ENCODE measurements around the gene MAD2L1BP.
A peak's percentile ranks its signal among the peaks of the same experiment; 100 is the strongest.

MAD2L1BP gene

DNA sequence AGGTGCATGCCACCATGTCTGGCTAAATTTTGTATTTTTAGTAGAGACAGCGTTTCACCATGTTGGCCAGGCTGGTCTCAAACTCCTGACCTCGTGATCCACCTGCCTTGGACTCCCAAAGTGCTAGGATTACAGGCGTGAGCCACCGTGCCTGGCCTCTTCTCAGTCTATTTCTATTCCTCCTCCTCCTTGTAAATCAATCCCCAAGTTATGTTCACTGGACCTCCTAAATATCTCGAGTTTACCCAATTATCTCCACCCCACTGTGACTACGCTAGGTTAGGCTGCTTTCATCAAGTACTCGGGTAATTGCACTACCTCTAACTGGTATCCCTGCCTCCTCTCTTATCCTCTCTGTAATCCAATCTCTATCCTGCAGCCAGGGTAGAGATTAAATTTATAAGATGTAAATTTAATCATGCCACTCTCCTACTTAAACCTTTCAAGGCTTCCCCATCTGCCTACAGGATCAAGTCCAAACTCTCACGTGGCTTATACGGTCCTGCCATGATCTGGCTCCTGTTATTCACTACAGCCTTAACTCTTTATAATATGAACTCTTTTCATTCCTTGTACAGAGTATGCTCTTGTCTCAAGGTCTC, 837 bp upstream of the MAD2L1BP start:
- DNase-seq (ENCODE audit: low spot score): no peak
- no peak for TF ChIP-seq CTCF (IDR thresholded peaks at IDR 0.05)
- H3K27ac ChIP-seq: peak overlapping the region in 1 of 2 donors; percentile 55
- no peak overlapping the region for H3K4me3 ChIP-seq

DNA sequence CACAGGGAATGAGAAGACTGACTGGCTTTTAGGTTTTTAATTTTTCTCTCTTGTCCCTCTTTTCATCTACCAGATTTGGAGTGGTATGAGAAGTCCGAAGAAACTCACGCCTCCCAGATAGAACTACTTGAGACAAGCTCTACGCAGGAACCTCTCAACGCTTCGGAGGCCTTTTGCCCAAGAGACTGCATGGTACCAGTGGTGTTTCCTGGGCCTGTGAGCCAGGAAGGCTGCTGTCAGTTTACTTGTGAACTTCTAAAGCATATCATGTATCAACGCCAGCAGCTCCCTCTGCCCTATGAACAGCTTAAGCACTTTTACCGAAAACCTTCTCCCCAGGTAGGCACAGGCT, 644 bp downstream of the MAD2L1BP start:
- peak overlapping the region; percentile 55 to 93 for H3K27ac ChIP-seq
- no peak for TF ChIP-seq CTCF (IDR thresholded peaks at IDR 0.05)
- H3K4me3 ChIP-seq: peak overlapping the region; percentile 96
- DNase-seq (ENCODE audit: low spot score): no peak

DNA sequence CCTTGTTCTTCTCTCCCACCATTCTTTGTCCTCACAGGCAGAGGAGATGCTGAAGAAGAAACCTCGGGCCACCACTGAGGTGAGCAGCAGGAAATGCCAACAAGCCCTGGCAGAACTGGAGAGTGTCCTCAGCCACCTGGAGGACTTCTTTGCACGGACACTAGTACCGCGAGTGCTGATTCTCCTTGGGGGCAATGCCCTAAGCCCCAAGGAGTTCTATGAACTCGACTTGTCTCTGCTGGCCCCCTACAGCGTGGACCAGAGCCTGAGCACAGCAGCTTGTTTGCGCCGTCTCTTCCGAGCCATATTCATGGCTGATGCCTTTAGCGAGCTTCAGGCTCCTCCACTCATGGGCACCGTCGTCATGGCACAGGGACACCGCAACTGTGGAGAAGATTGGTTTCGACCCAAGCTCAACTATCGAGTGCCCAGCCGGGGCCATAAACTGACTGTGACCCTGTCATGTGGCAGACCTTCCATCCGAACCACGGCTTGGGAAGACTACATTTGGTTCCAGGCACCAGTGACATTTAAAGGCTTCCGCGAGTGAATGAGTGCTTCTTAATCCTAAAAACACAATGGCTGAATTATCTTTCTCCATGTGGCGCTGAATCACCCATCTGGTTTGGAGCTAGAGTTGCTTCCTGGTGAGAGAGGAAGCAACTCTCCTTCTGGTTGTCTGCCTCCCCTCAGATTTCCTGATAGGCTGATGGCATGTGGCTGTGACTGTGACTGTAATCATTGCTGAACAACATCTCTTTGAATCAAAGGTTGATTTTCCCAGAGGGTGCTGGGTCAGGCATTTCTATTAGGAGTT, 4.6 kb downstream of the MAD2L1BP start:
- Histone ChIP-seq H3K4me3 (no peak overlapping the region), H3K27ac (no peak overlapping the region)
- TF ChIP-seq CTCF (IDR thresholded peaks at IDR 0.05): no peak
- no peak for DNase-seq (ENCODE audit: low spot score)

DNA sequence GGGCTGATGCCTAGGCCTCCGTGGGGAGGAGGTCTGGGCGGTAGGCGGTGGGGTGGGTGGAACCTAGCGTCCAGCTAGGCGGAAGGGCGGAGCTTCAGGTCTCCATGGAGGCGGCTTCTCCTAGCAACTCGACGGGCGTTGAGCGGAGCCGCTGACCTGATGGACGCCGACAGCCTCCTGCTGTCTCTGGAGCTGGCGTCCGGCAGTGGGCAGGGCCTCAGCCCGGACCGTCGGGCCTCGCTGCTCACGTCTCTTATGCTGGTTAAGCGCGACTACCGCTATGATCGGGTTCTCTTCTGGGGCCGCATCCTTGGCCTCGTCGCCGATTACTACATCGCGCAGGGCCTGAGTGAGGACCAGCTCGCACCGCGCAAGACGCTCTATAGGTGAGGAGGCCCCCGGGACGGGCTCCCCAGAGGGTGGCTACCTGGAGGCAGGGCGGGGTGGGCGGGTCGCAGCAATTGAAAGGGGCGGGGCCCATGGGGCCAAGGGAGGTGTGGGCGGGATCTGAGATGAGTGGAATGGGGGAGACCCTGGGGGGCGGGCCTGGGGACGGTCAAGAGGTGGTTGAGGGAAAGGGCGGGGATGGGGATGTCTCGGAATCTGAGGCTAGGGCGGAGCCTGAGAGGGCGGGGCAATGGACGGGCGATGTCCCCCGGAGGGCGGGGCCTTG, 9.4 kb downstream of the MAD2L1BP start, which contains the start of gene RSPH9:
Gene RSPH9, plus strand, starts transcription at position 97 of the 673 bp plus-strand sequence. Its CDS starts 63 bp downstream, at position 160.
- no peak for TF ChIP-seq CTCF (IDR thresholded peaks at IDR 0.05)
- Histone ChIP-seq H3K4me3 (peak within 1 kb of the TSS; percentile 78), H3K27ac (peak within 1 kb of the TSS in 1 of 2 donors; percentile 70)
- no peak for DNase-seq (ENCODE audit: low spot score)

- Histone ChIP-seq H3K4me3 (peak overlapping the region; percentile 78), H3K27ac (no peak overlapping the region)
- no peak for DNase-seq (ENCODE audit: low spot score)
- TF ChIP-seq CTCF (IDR thresholded peaks at IDR 0.05): no peak
These were observed 9.9 kb downstream of the MAD2L1BP start for GRCh38 chr6:43645613-43645964.

DNA sequence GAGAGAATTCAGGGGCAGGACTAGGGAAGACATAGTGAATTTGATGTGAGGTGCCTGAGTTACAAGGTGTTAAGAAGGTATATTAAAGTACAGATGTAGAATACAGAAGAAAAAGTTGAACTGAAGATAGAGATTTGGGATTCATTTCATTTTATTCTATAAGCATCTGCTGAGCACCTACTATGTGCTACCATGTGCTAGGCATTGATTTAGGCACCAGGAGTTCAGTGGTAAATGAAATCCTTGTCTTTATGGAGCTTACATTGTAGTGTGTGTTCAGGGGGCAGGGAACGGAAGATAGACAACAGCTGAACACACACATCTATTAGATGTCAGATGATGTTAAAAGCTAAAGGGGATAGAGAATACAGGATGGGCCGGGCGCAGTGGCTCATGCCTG, 12.0 kb downstream of the MAD2L1BP start:
- DNase-seq (ENCODE audit: low spot score): no peak
- no peak for TF ChIP-seq CTCF (IDR thresholded peaks at IDR 0.05)
- no peak overlapping the region for H3K27ac ChIP-seq
- no peak overlapping the region for H3K4me3 ChIP-seq

Data from coronary artery (tissue), 2 donors.